Measurements from ENCODE around the gene CDC14A. TPM values are rescaled to one million over a fixed set of nuclear protein-coding genes. Genes with fewer than 3 reads are reported as not detected.

The CDC14A gene
- total and polyA plus RNA-seq, 2 of the 8 experiments (the other 6 are each of a cell fraction or from before 2014, with no cell fraction given) = 3.2 to 8.9 TPM

DNA sequence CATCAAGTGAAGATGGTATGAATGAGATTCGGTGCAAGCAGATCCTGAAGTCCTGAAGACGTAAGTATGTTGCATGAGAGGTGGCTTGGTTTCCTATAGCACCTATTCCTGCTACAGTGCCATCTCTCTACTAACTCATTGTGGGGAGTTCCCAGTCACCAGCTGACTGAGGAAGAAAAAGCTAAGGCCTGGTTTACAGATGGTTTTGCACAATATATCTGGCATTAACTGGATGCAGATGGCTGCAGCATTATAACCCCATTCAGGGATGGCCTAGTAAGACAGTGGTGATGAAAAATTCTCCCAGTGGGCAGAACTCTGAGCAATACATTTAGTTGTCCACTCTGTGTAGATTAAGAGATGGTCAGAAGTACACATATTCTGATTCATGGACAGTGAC, 49.6 kb upstream of the CDC14A start:
- FAIRE-seq = no peak
- POLR2A ChIA-PET (ENCODE audit: partially characterized antibody) = interaction anchor here (1.6 kb wide), 1 partner anchor 12 kb away, joined by 3 read pairs; no protein-coding TSS in a partner anchor

More for the DNA sequence above, 49.6 kb upstream of the CDC14A start:
- H4K91ac ChIP-seq (replicated peaks; ENCODE audit: insufficient read length, low read length) = no peak overlapping the region
- no peak overlapping the region for H3K56ac ChIP-seq (replicated peaks; ENCODE audit: insufficient read length, low read depth, low read length)
- no peak overlapping the region for H4K8ac ChIP-seq (ENCODE audit: extremely low read depth, insufficient read depth, low read length)
- H3K79me2 ChIP-seq (ENCODE audit: control insufficient read depth in 1 of 2, insufficient read depth in 2 of 2, low read length in 2 of 2) = no peaks in the 10 kb centered on the region
- H3K9ac ChIP-seq (replicated peaks in 1 of 4; ENCODE audit: extremely low read depth in 1 of 4, low read depth in 3 of 4, low read length in 3 of 4) = no peak overlapping the region
- no peak overlapping the region for H3K4me2 ChIP-seq (ENCODE audit: insufficient read depth in 1 of 2, low read depth in 2 of 2, low read length in 2 of 2)
- H2BK5ac ChIP-seq (ENCODE audit: low read depth, low read length) = no peak overlapping the region
- H3K79me1 ChIP-seq (ENCODE audit: low read depth, low read length) = no peaks in the 10 kb centered on the region
- no peak overlapping the region for H2AK5ac ChIP-seq (ENCODE audit: low read depth, low read length)
- no peak overlapping the region for H3K4ac ChIP-seq (replicated peaks; ENCODE audit: insufficient read length, low read depth, low read length)
- H3K4me1 ChIP-seq (replicated peaks in 1 of 4; ENCODE audit: control insufficient read depth in 3 of 4, insufficient read depth in 4 of 4, low read length in 3 of 4) = peaks cover 3 to 15% (median 4%) of the 10 kb centered on the region in 4 experiments; a peak in 6 of 7 replicates
- H3K4me3 ChIP-seq (ENCODE audit: extremely low read depth in 1 of 4, insufficient read depth in 2 of 4, low read depth in 3 of 4, low read length in 4 of 4) = no peak overlapping the region
- no peaks in the 10 kb centered on the region for H3K27me3 ChIP-seq (replicated peaks in 1 of 4; ENCODE audit: control insufficient read depth in 3 of 4, extremely low read depth in 1 of 4, insufficient read depth in 3 of 4, low read length in 3 of 4)
- H3K18ac ChIP-seq (ENCODE audit: extremely low read depth, low read length) = no peak overlapping the region
- WGBS, 2 experiments (ENCODE audit: extremely low coverage in 1 of 2, insufficient coverage in 1 of 2, insufficient read length in 1 of 2, insufficient replicate concordance in 2 of 2, low coverage in 1 of 2, low lambda C conversion rate in 2 of 2, missing lambda C conversion rate in 1 of 2) = 85% methylated on average over 2 of the region's 2 CpGs; no CpG with 5 or more reads in 1 of the 2 experiments
- no peak overlapping the region for H2AFZ ChIP-seq (ENCODE audit: low read length)
- H4K20me1 ChIP-seq (replicated peaks in 1 of 2; ENCODE audit: control insufficient read depth in 1 of 2, insufficient read depth in 2 of 2, low read length in 2 of 2) = no peaks in the 10 kb centered on the region
- TF ChIP-seq SRF (IDR thresholded peaks at IDR 0.05; ENCODE audit: low read depth, low read length) (no peak), SIRT6 (IDR thresholded peaks at IDR 0.05; ENCODE audit: low read length) (no peak), SUZ12 (IDR thresholded peaks at IDR 0.05; ENCODE audit: low read length) (no peak), RAD21 (IDR thresholded peaks at IDR 0.05 in 1 of 2, conservative IDR thresholded peaks at IDR 0.05 in 1 of 2; ENCODE audit: low read depth in 2 of 2, low read length in 2 of 2) (no peak), GABPA (IDR thresholded peaks at IDR 0.05; ENCODE audit: borderline replicate concordance, insufficient read depth, low read length) (no peak), SP1 (IDR thresholded peaks at IDR 0.05; ENCODE audit: low read depth, low read length) (no peak), FOSL1 (IDR thresholded peaks at IDR 0.05; ENCODE audit: insufficient read depth, low read depth, low read length) (no peak)
- TF ChIP-seq, protein P1, sequence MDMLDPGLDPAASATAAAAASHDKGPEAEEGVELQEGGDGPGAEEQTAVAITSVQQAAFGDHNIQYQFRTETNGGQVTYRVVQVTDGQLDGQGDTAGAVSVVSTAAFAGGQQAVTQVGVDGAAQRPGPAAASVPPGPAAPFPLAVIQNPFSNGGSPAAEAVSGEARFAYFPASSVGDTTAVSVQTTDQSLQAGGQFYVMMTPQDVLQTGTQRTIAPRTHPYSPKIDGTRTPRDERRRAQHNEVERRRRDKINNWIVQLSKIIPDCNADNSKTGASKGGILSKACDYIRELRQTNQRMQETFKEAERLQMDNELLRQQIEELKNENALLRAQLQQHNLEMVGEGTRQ (IDR thresholded peaks at IDR 0.05; ENCODE audit: low read length) = no peak
- TF ChIP-seq, protein P2, sequence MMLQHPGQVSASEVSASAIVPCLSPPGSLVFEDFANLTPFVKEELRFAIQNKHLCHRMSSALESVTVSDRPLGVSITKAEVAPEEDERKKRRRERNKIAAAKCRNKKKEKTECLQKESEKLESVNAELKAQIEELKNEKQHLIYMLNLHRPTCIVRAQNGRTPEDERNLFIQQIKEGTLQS (IDR thresholded peaks at IDR 0.05; ENCODE audit: insufficient read depth, low read depth, low read length) = no peak
- no peaks in the 10 kb centered on the region for H3K36me3 ChIP-seq (ENCODE audit: control insufficient read depth in 2 of 4, insufficient read depth in 4 of 4, low read length in 3 of 4)
- H2BK20ac ChIP-seq (ENCODE audit: low read length) = no peak overlapping the region
- no peak overlapping the region for H2BK120ac ChIP-seq (replicated peaks; ENCODE audit: low read depth, low read length)
- no peaks in the 10 kb centered on the region for H3K23me2 ChIP-seq (ENCODE audit: low read depth, low read length)
- no peak overlapping the region for H4K5ac ChIP-seq (ENCODE audit: insufficient read length, low read depth, low read length)
- H3K9me3 ChIP-seq (ENCODE audit: insufficient read depth in 2 of 2, low read depth in 1 of 2, low read length in 1 of 2) = no peaks in the 10 kb centered on the region
- H2BK12ac ChIP-seq (ENCODE audit: low read depth, low read length) = no peak overlapping the region
- CTCF ChIA-PET (ENCODE audit: partially characterized antibody) = no interaction called here
- no peak for DNase-seq (ENCODE audit: low read depth in 1 of 2, low spot score in 2 of 2)
- H2BK15ac ChIP-seq (ENCODE audit: low read length) = no peak overlapping the region
- H3K23ac ChIP-seq (ENCODE audit: insufficient read length) = no peak overlapping the region
- no peak overlapping the region for H3K27ac ChIP-seq (ENCODE audit: low read depth, low read length)
- no peak overlapping the region for H3K14ac ChIP-seq (ENCODE audit: insufficient read length)

Measured in H1 (cell line).